GM12875 (cell line): ENCODE measurements around the gene LARP7.

Experiments used
- H3K4me3 ChIP-seq: one replicate; pipeline ENCODE4 v1.5.1; 2011; ENCODE audit warnings: low read depth, low read length, control low read depth
- TF ChIP-seq, protein P1 (sequence below): IDR thresholded peaks from 2 replicates; pipeline ENCODE4 v1.5.1; 2011; ENCODE audit warnings: low read depth, mild to moderate bottlenecking, control low read depth, inconsistent platforms, low read length, moderate library complexity, borderline replicate concordance; ENCODE audit not compliant: insufficient read depth

LARP7 gene

DNA sequence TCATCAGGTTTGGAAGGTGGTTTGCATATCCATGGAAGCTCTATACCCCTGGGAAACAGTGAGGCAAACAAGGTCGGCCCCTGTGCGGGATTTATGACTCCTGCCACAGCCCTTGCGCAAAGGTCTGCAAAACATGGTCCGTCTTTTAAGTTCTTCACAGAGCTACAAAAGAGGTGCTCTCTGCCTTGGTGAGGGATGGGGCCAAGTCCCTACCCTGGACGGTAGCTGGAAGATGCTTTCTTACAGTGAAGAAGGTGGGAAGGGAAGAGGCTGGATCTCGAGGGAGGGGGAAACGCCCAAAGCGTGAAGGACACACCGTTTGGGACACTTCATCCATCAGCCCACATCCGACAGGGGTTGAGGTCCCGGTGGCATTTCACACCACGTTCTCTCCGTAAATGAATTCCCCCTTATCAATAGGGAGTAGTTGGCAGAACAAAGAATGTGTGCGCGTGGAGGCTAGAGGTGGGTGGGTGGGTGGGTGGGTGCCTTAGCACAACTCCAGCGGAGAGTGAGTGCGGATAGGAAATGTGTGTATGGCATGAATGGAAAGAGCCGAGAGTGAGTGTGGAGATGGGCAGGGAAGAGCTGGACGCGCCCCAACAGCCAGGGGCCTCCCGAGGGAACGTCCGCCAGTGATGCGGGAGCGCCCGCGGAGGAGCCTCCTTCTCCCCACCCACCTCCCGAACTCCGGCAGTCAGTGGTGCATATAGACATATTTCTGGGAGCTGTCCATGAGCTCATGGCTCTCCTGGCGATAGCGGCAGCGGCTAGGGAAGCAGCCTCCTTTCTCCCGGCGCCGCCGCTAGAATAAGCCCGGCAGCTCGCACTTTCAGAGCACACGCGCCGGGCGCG is 68.3 kb downstream of the LARP7 start:
- TF ChIP-seq, protein P1, sequence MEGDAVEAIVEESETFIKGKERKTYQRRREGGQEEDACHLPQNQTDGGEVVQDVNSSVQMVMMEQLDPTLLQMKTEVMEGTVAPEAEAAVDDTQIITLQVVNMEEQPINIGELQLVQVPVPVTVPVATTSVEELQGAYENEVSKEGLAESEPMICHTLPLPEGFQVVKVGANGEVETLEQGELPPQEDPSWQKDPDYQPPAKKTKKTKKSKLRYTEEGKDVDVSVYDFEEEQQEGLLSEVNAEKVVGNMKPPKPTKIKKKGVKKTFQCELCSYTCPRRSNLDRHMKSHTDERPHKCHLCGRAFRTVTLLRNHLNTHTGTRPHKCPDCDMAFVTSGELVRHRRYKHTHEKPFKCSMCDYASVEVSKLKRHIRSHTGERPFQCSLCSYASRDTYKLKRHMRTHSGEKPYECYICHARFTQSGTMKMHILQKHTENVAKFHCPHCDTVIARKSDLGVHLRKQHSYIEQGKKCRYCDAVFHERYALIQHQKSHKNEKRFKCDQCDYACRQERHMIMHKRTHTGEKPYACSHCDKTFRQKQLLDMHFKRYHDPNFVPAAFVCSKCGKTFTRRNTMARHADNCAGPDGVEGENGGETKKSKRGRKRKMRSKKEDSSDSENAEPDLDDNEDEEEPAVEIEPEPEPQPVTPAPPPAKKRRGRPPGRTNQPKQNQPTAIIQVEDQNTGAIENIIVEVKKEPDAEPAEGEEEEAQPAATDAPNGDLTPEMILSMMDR: no peak

GRCh38 chr4:112705891-112706839 is 69.2 kb downstream of the LARP7 start:
- peak overlapping the region; percentile 83 for H3K4me3 ChIP-seq

More for the DNA sequence above, 68.3 kb downstream of the LARP7 start:
- peak overlapping the region; percentile 65 for H3K4me3 ChIP-seq

DNA sequence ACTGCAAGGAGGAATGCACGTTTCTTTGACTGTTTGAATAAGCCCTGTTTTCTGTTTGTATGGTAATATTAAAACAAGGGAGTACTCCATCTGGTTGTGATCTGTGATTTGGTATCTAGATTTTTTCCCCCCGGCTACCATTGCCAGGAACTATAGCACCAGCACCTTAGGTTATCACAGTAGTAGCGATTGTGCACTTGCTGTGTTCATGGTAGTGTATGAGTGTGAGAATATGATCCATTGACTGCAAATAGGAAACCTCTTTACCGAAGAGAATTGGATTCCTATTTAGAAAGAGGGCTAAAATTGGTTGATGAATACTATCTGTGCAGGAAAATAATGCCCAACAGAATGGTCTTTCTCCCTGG is 69.9 kb downstream of the LARP7 start:
- TF ChIP-seq, protein P1: no peak
- H3K4me3 ChIP-seq: peak overlapping the region; percentile 83
